ENCODE data around the gene RASEF. TPM values are rescaled to one million over a fixed set of nuclear protein-coding genes. Genes with fewer than 3 reads are reported as not detected.

Gene RASEF
- total RNA-seq, 4 donors from 2014 or later, result 0.13 to 0.72 (median 0.33) TPM

GRCh38 chr9:83039303-83039702 is 23.6 kb downstream of the RASEF start:
- H3K4me3 ChIP-seq, result no peak overlapping the region
- H3K9me3 ChIP-seq, result no peaks in the 10 kb centered on the region
- no peak for TF ChIP-seq POLR2A (IDR thresholded peaks at IDR 0.05)
- TF ChIP-seq, protein P1, sequence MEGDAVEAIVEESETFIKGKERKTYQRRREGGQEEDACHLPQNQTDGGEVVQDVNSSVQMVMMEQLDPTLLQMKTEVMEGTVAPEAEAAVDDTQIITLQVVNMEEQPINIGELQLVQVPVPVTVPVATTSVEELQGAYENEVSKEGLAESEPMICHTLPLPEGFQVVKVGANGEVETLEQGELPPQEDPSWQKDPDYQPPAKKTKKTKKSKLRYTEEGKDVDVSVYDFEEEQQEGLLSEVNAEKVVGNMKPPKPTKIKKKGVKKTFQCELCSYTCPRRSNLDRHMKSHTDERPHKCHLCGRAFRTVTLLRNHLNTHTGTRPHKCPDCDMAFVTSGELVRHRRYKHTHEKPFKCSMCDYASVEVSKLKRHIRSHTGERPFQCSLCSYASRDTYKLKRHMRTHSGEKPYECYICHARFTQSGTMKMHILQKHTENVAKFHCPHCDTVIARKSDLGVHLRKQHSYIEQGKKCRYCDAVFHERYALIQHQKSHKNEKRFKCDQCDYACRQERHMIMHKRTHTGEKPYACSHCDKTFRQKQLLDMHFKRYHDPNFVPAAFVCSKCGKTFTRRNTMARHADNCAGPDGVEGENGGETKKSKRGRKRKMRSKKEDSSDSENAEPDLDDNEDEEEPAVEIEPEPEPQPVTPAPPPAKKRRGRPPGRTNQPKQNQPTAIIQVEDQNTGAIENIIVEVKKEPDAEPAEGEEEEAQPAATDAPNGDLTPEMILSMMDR (IDR thresholded peaks at IDR 0.05), result no peak
- no peak for TF ChIP-seq POLR2AphosphoS5 (IDR thresholded peaks at IDR 0.05)
- no peak for TF ChIP-seq EP300 (IDR thresholded peaks at IDR 0.05)
- 92 to 100% methylated on average over 2 to 3 of the region's 5 CpGs for WGBS, 2 donors (ENCODE audit: low coverage in 1 of 2)
- peaks cover 7% of the 10 kb centered on the region for H3K27me3 ChIP-seq
- H3K4me1 ChIP-seq, result no peaks in the 10 kb centered on the region
- H3K27ac ChIP-seq, result no peak overlapping the region
- no peak for ATAC-seq
- H3K36me3 ChIP-seq, result no peaks in the 10 kb centered on the region

DNA sequence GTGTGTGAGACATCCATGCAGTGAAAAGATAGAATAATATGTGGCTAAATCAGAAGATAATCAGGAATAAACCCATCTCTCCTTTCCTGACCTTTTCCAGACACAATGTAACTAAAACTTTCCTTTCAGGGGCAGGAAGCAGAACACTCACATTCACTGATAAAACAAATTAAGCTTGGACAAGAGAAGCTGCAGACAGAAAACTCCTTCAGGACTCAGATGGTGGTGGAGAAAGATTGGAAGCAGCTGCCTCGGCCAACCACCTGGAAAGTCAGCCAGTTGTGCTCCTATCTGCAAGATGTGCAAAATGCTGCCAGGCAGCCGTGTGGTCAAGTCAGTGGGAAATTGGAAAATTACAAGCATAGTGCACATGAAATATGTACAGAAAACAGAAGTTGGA is 26.9 kb downstream of the RASEF start:
- 37 to 73% methylated on average over 2 of the region's 2 CpGs for WGBS, 2 donors (ENCODE audit: low coverage in 1 of 2)
- no peak for ATAC-seq
- H3K4me3 ChIP-seq, result no peak overlapping the region
- H3K27me3 ChIP-seq, result peaks cover 3% of the 10 kb centered on the region
- no peaks in the 10 kb centered on the region for H3K9me3 ChIP-seq
- H3K4me1 ChIP-seq, result no peaks in the 10 kb centered on the region
- H3K27ac ChIP-seq, result no peak overlapping the region
- no peaks in the 10 kb centered on the region for H3K36me3 ChIP-seq
- TF ChIP-seq, protein P1 (IDR thresholded peaks at IDR 0.05), result no peak
- no peak for TF ChIP-seq POLR2A (IDR thresholded peaks at IDR 0.05)
- no peak for TF ChIP-seq POLR2AphosphoS5 (IDR thresholded peaks at IDR 0.05)
- TF ChIP-seq EP300 (IDR thresholded peaks at IDR 0.05), result no peak

DNA sequence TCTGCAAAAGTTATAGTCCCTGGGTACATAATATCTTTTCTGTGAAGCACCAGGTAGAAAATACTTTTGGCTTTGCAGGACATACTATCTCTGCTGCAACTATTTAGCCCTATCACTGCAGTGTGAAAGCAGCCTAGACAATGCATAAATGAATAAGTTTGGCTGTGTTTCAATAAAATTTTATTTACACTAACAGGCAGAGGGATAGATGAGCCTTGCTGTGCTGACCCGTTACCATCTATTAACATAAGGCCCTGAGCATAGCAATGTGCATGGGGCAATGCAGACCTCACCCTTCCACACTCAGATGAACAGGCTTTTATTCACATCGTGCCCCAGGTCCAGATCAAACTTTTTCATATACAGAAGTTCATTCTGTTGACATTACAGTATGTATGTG is 27.8 kb downstream of the RASEF start:
- H3K9me3 ChIP-seq, result no peaks in the 10 kb centered on the region
- ATAC-seq, result no peak
- 57 to 60% methylated on average over 1 to 2 of the region's 2 CpGs for WGBS, 2 donors (ENCODE audit: low coverage in 1 of 2)
- H3K4me1 ChIP-seq, result no peaks in the 10 kb centered on the region
- H3K4me3 ChIP-seq, result no peak overlapping the region
- TF ChIP-seq, protein P1 (IDR thresholded peaks at IDR 0.05), result no peak
- TF ChIP-seq POLR2AphosphoS5 (IDR thresholded peaks at IDR 0.05) (no peak), POLR2A (IDR thresholded peaks at IDR 0.05) (no peak), EP300 (IDR thresholded peaks at IDR 0.05) (no peak)
- H3K27me3 ChIP-seq, result no peaks in the 10 kb centered on the region
- H3K36me3 ChIP-seq, result no peaks in the 10 kb centered on the region
- H3K27ac ChIP-seq, result no peak overlapping the region

DNA sequence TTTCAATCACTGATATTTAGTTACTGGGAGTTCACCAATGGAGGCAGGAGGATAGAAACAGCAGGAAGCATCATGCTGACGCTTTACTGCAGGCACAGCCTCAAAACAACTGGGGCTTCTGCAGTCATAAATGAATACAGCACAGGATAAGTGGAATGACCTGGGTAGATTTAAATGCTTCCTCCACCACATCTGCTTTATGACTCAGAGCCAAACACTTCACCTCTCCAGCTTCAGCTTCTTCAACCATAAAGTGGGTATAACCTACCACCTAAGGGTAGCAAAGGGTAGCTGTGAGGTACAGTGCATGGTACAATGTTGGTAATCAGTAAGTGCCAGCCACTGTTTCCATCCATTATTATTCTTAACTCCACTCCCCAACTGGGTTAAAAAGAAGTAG is 28.4 kb downstream of the RASEF start:
- WGBS, 2 donors (ENCODE audit: low coverage in 1 of 2), result 67 to 80% methylated on average over 1 of the region's 1 CpG
- Histone ChIP-seq H3K9me3 (no peaks in the 10 kb centered on the region), H3K27me3 (no peaks in the 10 kb centered on the region), H3K27ac (no peak overlapping the region), H3K4me1 (no peaks in the 10 kb centered on the region), H3K36me3 (no peaks in the 10 kb centered on the region), H3K4me3 (no peak overlapping the region)
- TF ChIP-seq, protein P1 (IDR thresholded peaks at IDR 0.05), result no peak
- ATAC-seq, result no peak

DNA sequence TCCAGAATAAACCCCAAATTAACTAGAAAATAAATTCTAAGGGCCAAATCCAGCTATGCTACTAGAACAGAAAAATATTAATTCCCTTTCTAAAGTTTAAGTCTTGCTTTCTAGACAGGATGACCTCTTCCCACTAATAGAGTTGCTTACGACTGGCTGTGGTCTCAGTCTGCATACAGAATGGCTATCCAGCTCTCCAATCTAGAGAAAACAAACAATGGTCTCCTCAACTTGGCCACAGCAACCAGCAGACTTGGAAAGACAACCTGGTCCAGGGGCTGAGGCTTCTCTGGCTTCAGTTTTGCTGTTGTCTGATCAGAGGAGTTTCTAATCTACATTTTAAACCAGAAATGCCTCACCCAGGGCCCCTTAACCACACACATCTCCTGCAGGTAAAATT is 28.9 kb downstream of the RASEF start:
- Histone ChIP-seq H3K4me3 (no peak overlapping the region), H3K4me1 (no peaks in the 10 kb centered on the region), H3K27me3 (no peaks in the 10 kb centered on the region), H3K27ac (no peak overlapping the region), H3K9me3 (no peaks in the 10 kb centered on the region), H3K36me3 (no peaks in the 10 kb centered on the region)
- TF ChIP-seq EP300 (IDR thresholded peaks at IDR 0.05), result no peak
- TF ChIP-seq POLR2AphosphoS5 (IDR thresholded peaks at IDR 0.05), result no peak
- no peak for TF ChIP-seq POLR2A (IDR thresholded peaks at IDR 0.05)
- TF ChIP-seq, protein P1 (IDR thresholded peaks at IDR 0.05), result no peak
- 69 to 75% methylated on average over 1 of the region's 1 CpG for WGBS, 2 donors (ENCODE audit: low coverage in 1 of 2)
- ATAC-seq, result no peak

All from gastroesophageal sphincter (tissue), 4 donors.